MM.1S (cell line): ENCODE measurements around the gene RC3H2.

Source experiments
- DNase-seq: peaks from one replicate; pipeline ENCODE4 v3.0.0-alpha.2; 2015
- H2AFZ ChIP-seq: fragments of 300-600 bp; sonication (generic); 2 replicates; pipeline ENCODE4 v1.6.0; 2016; ENCODE audit warnings: antibody characterized with exemption, low read length
- H3F3A ChIP-seq: fragments of 300-600 bp; sonication (generic); 2 replicates; pipeline ENCODE4 v1.6.1; 2016; ENCODE audit warnings: mild to moderate bottlenecking, antibody characterized with exemption, low read length, moderate library complexity, mixed read lengths; ENCODE audit not compliant: insufficient read depth
- H3K27ac ChIP-seq: fragments of 300-600 bp; sonication (generic); 2 replicates; pipeline ENCODE4 v1.5.1; 2016; ENCODE audit warnings: mild to moderate bottlenecking, low read length
- H3K27me3 ChIP-seq: fragments of 300-600 bp; sonication (generic); replicated peaks from 2 replicates; pipeline ENCODE4 v1.6.0; 2016; ENCODE audit warnings: low read length; ENCODE audit not compliant: insufficient read depth
- H3K36me3 ChIP-seq: fragments of 300-600 bp; sonication (generic); replicated peaks from 2 replicates; pipeline ENCODE4 v1.6.1; 2016; ENCODE audit warnings: mild to moderate bottlenecking, low read length, mixed read lengths; ENCODE audit not compliant: insufficient read depth
- H3K4me1 ChIP-seq: fragments of 300-600 bp; sonication (generic); 2 replicates; pipeline ENCODE4 v1.6.1; 2016; ENCODE audit warnings: low read length, mixed read lengths
- H3K4me2 ChIP-seq: fragments of 300-600 bp; sonication (generic); 2 replicates; pipeline ENCODE4 v1.6.0; 2016; ENCODE audit warnings: low read depth, low read length
- H3K4me3 ChIP-seq: fragments of 300-600 bp; sonication (generic); 2 replicates; pipeline ENCODE4 v1.5.1; 2016; ENCODE audit warnings: low read length, mixed read lengths
- H3K79me2 ChIP-seq: fragments of 300-600 bp; sonication (generic); 2 replicates; pipeline ENCODE4 v1.6.1; 2016; ENCODE audit warnings: mixed run types, low read length, mixed read lengths
- H3K9ac ChIP-seq: fragments of 300-600 bp; sonication (generic); 2 replicates; pipeline ENCODE4 v1.6.1; 2016; ENCODE audit warnings: low read length, mixed read lengths
- H3K9me2 ChIP-seq: fragments of 300-600 bp; sonication (generic); replicated peaks from 2 replicates; pipeline ENCODE4 v1.6.1; 2016; ENCODE audit warnings: mild to moderate bottlenecking, low read length, mixed read lengths; ENCODE audit not compliant: insufficient read depth
- H3K9me3 ChIP-seq: fragments of 300-600 bp; sonication (generic); replicated peaks from 2 replicates; pipeline ENCODE4 v1.6.1; 2016; ENCODE audit warnings: mild to moderate bottlenecking, low read length, mixed read lengths; ENCODE audit not compliant: insufficient read depth
- H4K20me1 ChIP-seq: fragments of 300-600 bp; sonication (generic); 2 replicates; pipeline ENCODE4 v1.6.1; 2016; ENCODE audit warnings: mild to moderate bottlenecking, low read length, moderate library complexity, mixed read lengths; ENCODE audit not compliant: insufficient read depth
- EZH2 ChIP-seq: fragments of 300-600 bp; sonication (generic); optimal IDR thresholded peaks from 2 replicates; pipeline ENCODE3; 2017; ENCODE audit warnings: low read depth, mild to moderate bottlenecking, antibody characterized with exemption, low read length, mixed read lengths
- EZH2phosphoT487 ChIP-seq: fragments of 300-600 bp; sonication (generic); IDR thresholded peaks from 2 replicates; pipeline ENCODE4 v1.6.1; 2018; ENCODE audit warnings: antibody characterized with exemption, low read length
- TF ChIP-seq, protein P1 (sequence below): fragments of 300-600 bp; sonication (generic); IDR thresholded peaks from 2 replicates; pipeline ENCODE4 v1.5.1; 2016; ENCODE audit warnings: antibody characterized with exemption, low read length, mixed read lengths

Gene RC3H2

GRCh38 chr9:122950263-122950662 is 45.1 kb upstream of the RC3H2 start:
- no peak overlapping the region for H3K27ac ChIP-seq
- DNase-seq: no peak
- no peak overlapping the region for H3K4me3 ChIP-seq
- no peaks in the 10 kb centered on the region for H3K36me3 ChIP-seq
- no peak overlapping the region for H2AFZ ChIP-seq
- H3K9me2 ChIP-seq: no peaks in the 10 kb centered on the region
- no peaks in the 10 kb centered on the region for H3K4me1 ChIP-seq
- H3K27me3 ChIP-seq: no peaks in the 10 kb centered on the region
- no peak for TF ChIP-seq EZH2phosphoT487
- TF ChIP-seq, protein P1, sequence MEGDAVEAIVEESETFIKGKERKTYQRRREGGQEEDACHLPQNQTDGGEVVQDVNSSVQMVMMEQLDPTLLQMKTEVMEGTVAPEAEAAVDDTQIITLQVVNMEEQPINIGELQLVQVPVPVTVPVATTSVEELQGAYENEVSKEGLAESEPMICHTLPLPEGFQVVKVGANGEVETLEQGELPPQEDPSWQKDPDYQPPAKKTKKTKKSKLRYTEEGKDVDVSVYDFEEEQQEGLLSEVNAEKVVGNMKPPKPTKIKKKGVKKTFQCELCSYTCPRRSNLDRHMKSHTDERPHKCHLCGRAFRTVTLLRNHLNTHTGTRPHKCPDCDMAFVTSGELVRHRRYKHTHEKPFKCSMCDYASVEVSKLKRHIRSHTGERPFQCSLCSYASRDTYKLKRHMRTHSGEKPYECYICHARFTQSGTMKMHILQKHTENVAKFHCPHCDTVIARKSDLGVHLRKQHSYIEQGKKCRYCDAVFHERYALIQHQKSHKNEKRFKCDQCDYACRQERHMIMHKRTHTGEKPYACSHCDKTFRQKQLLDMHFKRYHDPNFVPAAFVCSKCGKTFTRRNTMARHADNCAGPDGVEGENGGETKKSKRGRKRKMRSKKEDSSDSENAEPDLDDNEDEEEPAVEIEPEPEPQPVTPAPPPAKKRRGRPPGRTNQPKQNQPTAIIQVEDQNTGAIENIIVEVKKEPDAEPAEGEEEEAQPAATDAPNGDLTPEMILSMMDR: no peak
- TF ChIP-seq EZH2: no peak
- H3F3A ChIP-seq: no peaks in the 10 kb centered on the region
- no peaks in the 10 kb centered on the region for H3K9me3 ChIP-seq
- peaks cover 83% of the 10 kb centered on the region for H3K79me2 ChIP-seq
- H3K4me2 ChIP-seq: no peak overlapping the region
- no peak overlapping the region for H3K9ac ChIP-seq
- H4K20me1 ChIP-seq: peaks cover 3% of the 10 kb centered on the region; the same call in 1 of the 2 replicates

DNA sequence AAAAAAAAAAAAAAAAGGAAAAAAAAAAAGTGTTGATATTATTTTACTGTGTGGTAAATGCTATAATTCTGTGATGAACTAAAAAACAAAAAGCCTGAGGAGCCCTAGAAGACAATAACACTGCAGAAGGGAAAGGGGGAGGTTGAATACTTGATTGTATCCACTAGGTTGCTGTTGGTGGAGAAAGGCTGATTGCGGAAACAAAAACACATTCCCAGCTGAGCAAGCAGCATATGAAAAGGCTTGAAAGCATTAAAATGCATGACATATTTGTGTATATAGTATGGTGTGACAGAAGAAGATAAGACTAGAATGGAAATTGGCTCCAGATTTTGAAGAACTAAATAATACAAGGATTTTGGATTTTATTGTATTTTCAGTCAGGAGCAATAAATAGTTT is 44.5 kb upstream of the RC3H2 start:
- Histone ChIP-seq H3K9me3 (no peaks in the 10 kb centered on the region), H3K4me3 (no peak overlapping the region), H3K9me2 (no peaks in the 10 kb centered on the region), H3K79me2 (peaks cover 83% of the 10 kb centered on the region), H2AFZ (no peak overlapping the region), H4K20me1 (peaks cover 3% of the 10 kb centered on the region; the same call in 1 of the 2 replicates), H3K27ac (no peak overlapping the region), H3F3A (no peaks in the 10 kb centered on the region), H3K36me3 (no peaks in the 10 kb centered on the region), H3K4me1 (no peaks in the 10 kb centered on the region), H3K9ac (no peak overlapping the region), H3K27me3 (no peaks in the 10 kb centered on the region), H3K4me2 (no peak overlapping the region)
- TF ChIP-seq EZH2phosphoT487: no peak
- TF ChIP-seq, protein P1: no peak
- TF ChIP-seq EZH2: no peak
- DNase-seq: no peak

DNA sequence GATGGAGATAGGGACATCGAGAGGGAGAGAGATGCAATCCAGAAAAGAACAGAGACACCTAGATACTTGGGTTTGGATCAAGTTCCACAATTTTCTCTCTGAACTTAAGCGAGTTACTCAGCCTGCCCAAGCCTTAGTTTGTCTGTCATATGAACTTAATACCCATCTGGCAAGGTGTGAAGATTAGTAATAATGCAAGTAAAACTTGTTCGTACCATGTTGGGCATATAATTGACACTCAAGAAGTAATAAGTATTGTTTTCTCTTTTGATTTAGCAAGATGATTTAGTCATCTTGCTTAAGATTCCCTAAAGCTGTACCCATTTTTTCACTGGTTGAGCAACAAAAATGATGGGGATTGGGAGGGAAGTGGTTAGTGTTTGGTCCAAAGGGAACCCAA is 43.2 kb upstream of the RC3H2 start:
- Histone ChIP-seq H4K20me1 (no peaks in the 10 kb centered on the region; the same call in 1 of the 2 replicates), H3K36me3 (no peaks in the 10 kb centered on the region), H3K27ac (no peak overlapping the region), H3K9me3 (no peaks in the 10 kb centered on the region), H3K79me2 (peaks cover 83% of the 10 kb centered on the region), H3F3A (no peaks in the 10 kb centered on the region), H3K4me3 (no peak overlapping the region), H3K4me1 (no peaks in the 10 kb centered on the region), H3K27me3 (no peaks in the 10 kb centered on the region), H3K4me2 (no peak overlapping the region), H3K9me2 (no peaks in the 10 kb centered on the region), H3K9ac (no peak overlapping the region), H2AFZ (no peak overlapping the region)
- TF ChIP-seq EZH2 (no peak), EZH2phosphoT487 (no peak)
- TF ChIP-seq, protein P1: no peak
- no peak for DNase-seq
